ENCODE results near the gene MRGPRE. TPM values are rescaled to one million over a fixed set of nuclear protein-coding genes. Genes with fewer than 3 reads are reported as not detected.
"Not testable (repeated sequence)": the region's sequence is repeated elsewhere in the genome, so short reads cannot be mapped to it uniquely, and the experiment has no call there.

MRGPRE gene, protein sequence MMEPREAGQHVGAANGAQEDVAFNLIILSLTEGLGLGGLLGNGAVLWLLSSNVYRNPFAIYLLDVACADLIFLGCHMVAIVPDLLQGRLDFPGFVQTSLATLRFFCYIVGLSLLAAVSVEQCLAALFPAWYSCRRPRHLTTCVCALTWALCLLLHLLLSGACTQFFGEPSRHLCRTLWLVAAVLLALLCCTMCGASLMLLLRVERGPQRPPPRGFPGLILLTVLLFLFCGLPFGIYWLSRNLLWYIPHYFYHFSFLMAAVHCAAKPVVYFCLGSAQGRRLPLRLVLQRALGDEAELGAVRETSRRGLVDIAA
- total RNA-seq = 0.42 TPM
- long read RNA-seq = 0 reads

DNA sequence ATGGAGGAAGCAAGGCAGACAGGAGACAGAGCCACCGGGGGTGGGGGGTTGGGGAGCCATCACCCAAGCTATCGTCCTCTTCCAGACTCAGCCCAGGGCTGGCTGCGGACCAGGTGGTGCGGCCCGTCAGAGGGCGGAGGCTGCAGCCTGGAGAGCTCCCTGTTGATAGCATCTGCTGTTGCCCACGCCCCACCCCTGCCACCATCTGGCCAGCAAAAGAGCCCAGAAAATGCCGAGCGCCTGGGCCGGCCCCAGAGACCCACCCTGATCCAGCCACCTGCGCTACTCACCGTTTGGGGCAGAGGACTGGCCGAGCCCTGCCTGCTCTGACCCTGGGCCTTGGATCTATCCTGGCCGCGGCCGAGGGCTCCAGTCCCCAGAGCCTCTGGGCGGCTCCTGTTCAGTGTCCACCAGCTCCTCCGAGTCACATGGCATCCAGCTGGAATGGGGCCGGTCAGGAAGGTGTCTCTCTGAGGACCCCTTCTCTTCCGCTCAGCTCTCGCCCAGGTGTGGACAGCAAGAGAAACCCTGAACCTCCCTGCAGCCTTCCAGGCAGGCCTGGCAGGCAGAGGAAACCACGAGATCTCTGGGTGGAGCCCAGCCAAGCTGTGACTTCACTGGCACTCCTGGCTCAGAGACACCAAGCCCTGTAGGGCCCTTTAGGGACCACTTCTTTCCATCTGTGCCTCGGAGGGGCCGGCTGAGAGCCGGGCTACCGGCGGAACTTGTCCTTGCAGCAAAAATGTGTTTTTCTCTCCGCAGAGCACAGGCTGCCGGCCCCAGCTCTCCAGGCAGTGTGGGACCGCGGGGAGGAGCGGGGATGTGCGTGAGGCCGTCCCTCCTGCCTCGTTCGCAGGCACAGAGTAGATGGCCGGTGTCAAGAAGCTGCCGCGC, at the start of gene MRGPRE:
Gene MRGPRE, minus strand, starts transcription at position 567 of the 894 bp plus-strand sequence. CDS start 3,618 bp downstream, outside the sequence.
- intact Hi-C loops (cut with micrococcal nuclease) = no loop called here
- peak; percentile 89 for ATAC-seq
- peak; percentile 72 for DNase-seq

DNA sequence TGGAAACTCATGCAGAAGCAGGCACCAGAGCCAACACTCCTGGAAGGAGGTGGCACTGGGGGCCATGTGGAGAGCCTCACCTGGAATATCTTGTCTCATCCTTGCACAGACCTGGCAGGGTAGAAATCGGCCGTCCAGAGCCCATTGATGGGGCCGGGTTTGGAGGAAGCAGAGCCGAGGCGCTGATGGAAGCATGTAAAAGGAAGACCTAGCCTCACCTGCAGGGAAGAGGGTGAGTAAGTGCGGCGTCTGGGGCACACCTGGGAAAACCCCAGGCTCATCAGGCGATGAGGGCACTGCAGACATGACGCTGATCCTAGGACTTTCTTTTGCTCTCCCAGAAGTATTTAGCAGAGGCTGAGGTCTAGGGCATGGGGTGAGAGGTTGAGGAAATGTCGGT, 48.9 kb upstream of the MRGPRE start:
- not testable (repeated sequence) for DNase-seq, ATAC-seq

DNA sequence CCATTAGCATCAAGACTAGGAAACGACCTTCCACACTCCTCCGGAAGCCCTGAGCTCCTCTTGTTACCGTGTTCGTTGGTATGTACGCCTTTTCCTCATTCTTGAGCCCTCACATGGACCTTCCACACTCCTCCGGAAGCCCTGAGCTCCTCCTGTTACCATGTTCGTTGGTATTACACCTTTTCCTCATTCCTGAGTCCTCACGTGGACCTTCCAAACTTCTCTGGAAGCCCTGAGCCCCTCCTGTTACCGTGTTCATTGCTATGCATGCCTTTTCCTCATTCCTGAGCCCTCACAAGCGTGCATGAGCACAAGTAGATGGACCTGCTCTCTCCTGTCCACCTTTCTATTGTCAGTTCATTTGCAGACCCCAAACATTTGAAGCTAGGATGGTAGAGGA, 48.4 kb upstream of the MRGPRE start:
- intact Hi-C loops (cut with micrococcal nuclease); ATAC-seq; DNase-seq: not testable (repeated sequence)

More for the DNA sequence above, 48.9 kb upstream of the MRGPRE start:
- intact Hi-C loops (cut with micrococcal nuclease) = not testable (repeated sequence)

DNA sequence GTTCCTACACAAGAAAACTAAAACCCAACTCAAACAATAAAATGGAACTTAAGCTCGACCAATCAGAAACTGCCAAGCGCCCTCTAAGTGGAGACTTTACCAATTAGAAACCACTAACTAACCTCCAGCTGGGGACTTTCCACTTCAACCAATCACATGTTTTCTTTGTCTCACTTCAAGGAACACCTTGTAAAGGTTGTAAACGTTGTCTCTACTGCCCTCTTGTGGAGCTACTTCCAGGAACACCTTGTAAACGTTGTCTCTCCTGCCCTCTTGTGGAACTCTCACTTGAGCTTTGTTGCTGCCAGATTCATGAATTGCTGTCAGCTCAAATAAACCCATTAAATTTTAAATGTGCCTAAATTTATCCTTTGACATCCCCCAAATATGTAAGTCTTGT, 46.7 kb upstream of the MRGPRE start:
- intact Hi-C loops (cut with micrococcal nuclease); DNase-seq: not testable (repeated sequence)
- ATAC-seq = peak; percentile 42

DNA sequence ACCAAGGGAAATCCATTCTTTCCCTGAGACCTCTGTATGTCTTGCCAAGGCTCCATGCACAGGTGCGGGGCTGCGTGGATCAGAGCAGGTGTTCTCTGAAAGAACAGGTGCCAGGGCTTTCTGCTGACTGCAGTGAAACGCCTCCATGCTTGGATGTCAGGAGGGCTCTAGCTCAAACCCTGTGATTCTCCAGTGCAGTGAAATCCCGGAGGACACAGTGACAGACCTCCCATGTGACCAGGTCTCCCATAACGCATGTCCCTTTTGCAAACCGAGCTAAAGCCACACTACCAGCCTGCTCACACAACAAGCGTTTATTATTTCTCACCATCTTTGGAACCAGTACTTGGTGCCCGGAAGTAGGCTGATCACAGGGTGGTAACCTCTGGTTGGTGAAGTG, 41.4 kb upstream of the MRGPRE start:
- ATAC-seq; DNase-seq; intact Hi-C loops (cut with micrococcal nuclease): not testable (repeated sequence)

DNA sequence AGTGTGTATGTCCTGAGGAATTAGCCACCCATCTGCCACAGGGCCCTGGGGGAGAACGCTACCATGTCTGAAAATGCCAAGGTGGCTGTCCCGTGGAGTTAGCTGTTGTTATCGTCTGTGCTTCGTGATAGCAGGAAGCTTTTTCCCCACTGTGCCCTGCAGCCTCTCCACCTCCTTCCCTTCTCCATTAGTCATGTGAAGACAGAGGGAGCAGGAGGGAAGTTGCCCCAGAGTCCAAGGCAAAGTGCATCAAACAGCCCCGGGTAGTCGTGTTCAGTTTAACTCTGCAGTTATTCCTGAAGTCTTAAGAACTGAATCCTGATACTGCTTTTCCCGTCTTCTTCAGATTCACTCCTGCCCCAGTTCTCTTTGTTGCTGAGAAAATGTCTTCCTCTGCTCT, 30.3 kb upstream of the MRGPRE start:
- ATAC-seq = not testable (repeated sequence)

DNA sequence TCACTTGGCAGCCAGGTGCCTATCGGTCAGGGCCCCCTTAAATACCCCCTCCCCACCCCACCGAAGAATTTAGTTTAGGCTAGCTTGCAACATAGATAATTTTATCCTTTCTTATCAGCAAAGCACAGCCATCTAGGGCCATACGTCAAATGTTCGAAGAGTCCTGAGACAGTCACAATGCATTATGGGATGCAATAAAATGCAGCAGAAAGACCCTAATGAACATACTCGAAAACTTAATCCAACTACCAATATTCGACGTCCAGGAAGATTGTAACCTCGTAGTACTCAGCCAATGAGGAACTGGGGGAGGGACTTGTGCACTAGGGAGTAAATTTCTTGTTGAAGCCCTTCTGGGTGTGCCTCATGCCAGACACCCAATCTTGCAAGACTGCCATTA, 29.6 kb upstream of the MRGPRE start:
- DNase-seq; ATAC-seq; intact Hi-C loops (cut with micrococcal nuclease): not testable (repeated sequence)

More for the DNA sequence above, 30.3 kb upstream of the MRGPRE start:
- DNase-seq; intact Hi-C loops (cut with micrococcal nuclease): not testable (repeated sequence)

DNA sequence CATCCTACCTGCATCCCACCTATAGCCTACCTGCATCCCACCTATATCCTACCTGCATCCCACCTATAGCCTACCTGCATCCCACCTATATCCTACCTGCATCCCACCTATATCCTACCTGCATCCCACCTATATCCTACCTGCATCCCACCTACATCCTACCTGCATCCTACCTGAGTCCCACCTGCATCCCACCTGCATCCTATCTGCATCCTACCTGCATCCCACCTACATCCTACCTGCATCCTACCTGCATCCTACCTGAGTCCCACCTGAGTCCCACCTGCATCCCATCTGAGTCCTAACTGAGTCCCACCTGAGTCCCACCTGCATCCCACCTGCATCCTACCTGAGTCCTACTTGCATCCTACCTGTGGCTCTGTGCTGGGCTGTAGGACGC, 25.3 kb upstream of the MRGPRE start:
- DNase-seq; intact Hi-C loops (cut with micrococcal nuclease); ATAC-seq: not testable (repeated sequence)

DNA sequence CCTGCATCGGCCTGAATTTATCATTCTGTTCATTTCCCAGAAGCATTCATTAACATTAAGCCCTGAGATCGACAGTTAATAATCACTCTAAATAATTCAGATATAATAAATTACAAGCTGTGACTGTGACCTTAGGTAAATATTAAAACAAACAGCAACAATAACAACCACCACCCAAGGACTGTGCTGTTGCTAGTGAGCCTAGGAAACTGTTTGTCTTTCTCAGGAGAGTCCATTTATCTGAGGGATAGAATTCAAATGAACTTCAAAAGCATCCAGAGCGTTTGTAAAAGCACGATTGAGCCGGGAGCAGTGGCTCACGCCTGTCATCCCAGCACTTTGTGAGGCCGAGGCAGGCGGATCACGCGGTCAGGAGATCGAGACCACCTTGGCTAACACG, 23.0 kb upstream of the MRGPRE start:
- intact Hi-C loops (cut with micrococcal nuclease); ATAC-seq; DNase-seq: not testable (repeated sequence)

DNA sequence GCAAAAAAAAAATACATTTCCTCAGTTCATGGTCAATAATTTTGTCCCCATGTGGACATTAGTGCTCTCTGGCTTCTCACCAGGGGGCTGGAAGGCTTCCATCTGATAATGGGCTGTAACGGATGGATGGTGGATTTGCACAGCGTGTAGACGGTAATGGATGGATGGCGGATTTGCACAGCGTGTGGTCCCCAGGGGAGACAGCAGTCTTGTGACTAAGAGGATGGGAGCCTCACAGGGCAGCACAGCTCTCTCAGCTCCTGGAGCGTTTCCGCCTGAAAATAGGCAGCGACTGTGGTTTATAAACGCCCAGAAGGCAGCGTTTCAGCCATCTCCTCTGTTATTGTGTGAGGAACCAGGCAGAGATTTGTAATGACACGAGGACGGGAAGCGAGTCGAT, 22.6 kb upstream of the MRGPRE start:
- ATAC-seq; intact Hi-C loops (cut with micrococcal nuclease); DNase-seq: not testable (repeated sequence)

DNA sequence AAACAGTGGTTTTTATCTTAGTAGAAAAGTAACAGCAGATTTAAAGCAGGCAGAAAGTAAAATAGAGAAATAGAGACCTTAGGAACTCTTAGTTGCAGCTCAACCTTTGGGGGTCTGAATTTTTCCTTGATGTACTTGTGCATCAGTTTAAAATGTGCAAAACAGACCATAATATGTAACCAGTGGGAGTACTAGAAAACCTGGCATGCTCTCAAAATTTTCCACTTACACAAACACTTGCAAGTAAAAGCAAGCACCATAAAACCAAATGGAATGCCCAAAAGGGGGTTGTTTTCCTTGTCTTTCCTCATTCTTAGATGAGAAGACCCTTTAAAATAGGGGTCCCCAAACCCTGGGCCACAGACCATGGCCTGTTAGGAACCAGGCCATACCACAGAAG, 12.9 kb upstream of the MRGPRE start:
- DNase-seq (no peak), ATAC-seq (no peak)
- intact Hi-C loops (cut with micrococcal nuclease) = no loop called here

DNA sequence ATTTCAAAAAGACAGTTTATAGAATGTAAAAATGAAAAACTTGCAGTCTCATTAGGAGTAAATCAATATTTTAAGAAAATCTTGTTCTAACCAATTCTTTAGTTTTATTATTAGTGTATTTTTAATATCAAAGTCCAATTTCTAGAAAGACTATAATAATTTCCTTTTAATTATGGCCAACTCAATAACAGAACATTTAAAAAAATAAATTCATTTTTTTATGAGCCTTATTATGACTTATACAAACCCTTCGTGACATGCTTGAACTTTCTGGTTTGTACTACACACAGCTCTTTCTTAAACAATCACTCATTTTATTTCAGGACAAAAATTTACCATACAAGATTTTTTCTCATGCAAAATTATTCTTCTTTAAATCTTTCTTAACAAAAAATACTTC, 11.7 kb upstream of the MRGPRE start:
- ATAC-seq = no peak
- no peak for DNase-seq
- intact Hi-C loops (cut with micrococcal nuclease) = no loop called here

DNA sequence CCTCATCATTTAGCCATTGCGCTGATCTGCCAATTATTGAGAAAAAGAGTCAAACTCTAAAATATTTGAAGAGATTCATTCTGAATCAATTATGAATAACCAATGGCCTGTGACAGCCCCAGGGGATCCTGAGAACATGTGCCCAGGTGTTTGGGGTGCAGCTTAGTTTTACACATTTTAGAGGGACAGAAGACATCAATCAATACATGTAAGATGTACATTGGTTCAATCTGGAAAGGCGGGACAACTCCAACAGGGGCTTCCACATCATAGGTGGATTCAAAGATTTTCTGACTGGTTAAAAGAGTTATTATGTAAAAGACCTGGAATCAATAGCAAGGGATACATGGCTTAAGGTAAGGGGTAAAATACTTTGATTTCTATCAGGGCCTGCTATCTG, 4.9 kb upstream of the MRGPRE start:
- no peak for DNase-seq
- ATAC-seq = no peak
- intact Hi-C loops (cut with micrococcal nuclease) = no loop called here

DNA sequence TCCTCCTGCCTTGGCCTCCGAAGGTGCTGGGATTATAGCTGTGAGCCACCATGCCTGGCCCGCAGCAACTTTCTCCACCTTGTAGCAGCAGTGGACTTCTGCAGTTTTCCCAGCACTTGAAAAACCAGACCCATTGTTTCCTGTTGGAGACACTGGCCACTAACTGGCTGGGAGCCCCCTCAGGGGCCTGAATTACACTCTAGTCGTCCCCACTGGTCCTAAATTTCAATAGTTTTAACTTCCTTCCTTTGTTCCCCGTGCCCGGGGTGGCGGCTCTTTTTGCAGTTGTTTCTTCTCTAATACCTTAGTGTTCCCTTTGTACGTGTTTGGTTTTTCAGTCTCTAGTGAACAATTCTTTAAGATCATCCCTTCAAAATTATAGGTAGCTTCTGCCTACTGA, 2.6 kb upstream of the MRGPRE start:
- ATAC-seq (no peak), DNase-seq (no peak)
- intact Hi-C loops (cut with micrococcal nuclease) = no loop called here

DNA sequence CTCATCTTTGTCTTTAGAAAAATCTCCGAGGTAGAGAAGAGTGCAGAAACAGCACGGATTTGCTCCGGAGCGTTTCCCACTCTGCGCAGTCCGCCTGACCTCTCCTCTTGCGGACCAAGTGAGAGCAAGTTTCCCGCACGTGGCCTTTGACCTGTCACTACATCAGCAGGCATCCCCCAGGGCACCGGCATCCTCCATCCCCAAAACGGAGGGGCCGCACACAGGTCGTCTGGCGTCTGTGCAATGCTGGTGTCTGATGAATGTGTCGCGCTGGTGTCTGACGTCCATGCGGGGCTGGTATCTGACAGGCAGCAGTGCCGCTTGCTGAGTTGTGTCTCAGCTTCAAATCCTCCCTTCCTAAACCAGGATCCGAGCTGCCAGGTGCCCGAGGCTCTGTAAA, 739 bp upstream of the MRGPRE start:
- ATAC-seq (no peak), DNase-seq (no peak)
- intact Hi-C loops (cut with micrococcal nuclease) = no loop called here

DNA sequence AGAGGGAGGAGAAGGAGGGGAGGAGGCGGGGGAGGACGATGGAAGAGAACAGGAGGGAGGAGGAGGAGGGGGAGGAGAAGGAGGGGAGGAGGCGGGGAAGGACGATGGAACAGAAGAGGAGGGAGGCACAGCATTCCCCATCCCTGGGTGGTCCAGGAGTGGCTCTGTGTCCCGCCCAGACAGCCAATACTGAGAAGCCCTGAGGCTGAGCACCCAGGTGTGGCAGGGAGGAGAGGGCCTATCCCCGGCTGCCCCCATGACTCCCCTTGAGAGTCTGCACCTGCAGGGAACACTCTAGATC, 717 bp downstream of the MRGPRE start:
- no peak for DNase-seq
- intact Hi-C loops (cut with micrococcal nuclease) = no loop called here
- ATAC-seq = no peak

DNA sequence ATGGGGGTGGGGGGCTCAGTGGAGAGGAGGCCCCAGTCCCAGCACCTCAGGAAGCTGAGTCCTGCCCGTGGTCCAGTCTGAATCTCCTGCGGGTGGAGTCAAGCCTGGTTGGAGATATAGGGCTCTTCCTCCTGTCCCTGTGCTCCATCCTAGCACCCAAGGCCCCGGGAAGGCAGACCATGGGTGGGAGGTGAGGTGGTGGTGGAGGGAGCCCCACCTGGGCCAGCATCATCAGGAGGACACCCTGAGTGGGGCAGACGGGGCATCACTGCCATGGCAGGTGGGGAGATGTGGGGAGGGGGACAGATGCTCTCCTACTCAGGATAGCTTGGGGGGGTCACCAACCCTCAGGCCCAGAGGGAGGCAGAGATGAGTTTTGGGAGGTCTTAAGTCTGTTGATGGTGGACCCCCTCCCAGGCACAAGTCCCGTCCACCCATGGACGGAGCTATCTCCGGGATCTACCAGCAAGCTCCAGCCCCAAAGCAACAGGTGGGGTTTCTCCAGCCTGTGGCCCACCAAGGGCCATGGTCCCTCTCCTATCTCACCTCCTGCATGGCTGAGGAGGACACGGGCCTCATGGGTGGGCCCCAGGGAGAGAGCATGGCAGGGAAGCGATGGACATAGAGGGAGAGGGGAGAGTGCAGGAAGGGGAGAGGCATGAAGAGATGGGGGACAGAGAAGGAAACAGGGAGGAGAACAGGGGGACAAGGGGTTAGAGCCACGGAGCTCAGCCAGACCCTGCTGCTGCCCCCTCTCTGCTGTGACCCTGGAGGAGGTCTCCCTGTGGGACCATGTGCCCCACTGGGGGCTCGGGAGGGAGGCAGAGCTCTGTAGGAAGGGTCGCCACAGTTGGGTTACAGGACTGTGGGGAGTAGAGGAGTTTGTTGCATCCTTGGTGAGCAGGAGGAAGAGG, 1.3 kb downstream of the MRGPRE start:
- DNase-seq (peak; percentile 7), ATAC-seq (no peak)
- intact Hi-C loops (cut with micrococcal nuclease) = no loop called here

DNA sequence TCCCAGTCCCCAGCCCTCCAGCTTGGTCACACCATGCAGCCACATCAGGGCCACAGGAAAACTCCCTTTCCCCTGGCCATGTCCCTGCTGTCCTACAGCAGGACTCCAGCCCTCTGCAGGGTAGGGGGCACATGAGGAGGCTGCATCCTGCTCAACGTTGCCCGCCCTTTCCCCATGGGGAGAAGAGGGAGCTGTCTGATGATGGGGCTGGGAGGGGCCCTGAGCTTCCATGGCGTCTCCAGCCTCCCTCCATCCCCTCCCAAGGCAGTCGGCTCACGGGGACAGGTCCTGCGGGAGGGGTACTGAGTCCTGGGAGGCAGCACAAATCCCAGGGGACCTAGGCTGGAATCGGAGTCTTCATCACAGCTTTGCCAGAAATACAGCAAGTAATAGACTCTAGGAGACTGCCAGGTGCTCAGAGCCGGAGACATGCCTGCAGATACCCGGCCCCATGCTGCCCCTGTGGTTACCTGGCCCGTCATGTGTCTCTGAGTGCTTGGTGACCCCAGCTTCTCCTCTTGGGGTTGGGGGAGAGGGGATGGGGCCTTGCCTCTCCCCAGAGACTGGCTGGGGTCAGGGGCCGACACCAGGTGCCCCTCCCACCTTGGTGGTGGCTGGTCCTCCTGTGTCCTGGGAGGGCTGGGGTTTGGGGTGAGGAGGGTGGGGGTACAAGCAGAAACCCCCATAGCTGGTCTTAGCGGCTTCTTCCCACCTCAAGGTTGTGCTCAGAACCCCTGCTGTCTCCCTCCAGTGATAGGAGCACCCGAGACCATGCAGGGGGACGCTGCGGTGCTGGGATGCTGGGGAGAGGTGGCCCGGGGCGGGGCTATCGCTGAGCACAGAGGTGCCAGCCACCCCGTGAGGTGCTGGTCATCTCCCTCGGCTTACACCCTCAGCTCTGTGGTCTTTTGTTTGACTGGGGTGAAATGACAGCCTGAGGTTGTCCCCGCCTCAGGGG, 2.3 kb downstream of the MRGPRE start:
- intact Hi-C loops (cut with micrococcal nuclease) = no loop called here
- DNase-seq = no peak
- no peak for ATAC-seq

Measured in left ventricle myocardium superior (tissue), 1 donor.